Tibial nerve (tissue), 4 donors: ENCODE results near the gene TCEA2. TPM values are rescaled to one million over a fixed set of nuclear protein-coding genes. Genes with fewer than 3 reads are reported as not detected.

Experiments
- DNase-seq, 2 donors: peaks; one replicate each; pipeline ENCODE4 v3.0.0-alpha.2; 2019; ENCODE audit warnings: low spot score in 2 of 2
- H3K27ac ChIP-seq, 4 donors: fragments of 200-600 bp; sonication (generic) in 3 of 4; one replicate each; pipeline ENCODE4 v1.5.1; 2017 to 2019; ENCODE audit warnings: mild to moderate bottlenecking in 1 of 4
- H3K27me3 ChIP-seq, 2 donors: fragments of 200-600 bp; sonication (generic) in 1 of 2; one replicate each; pipeline versions ENCODE4 v1.5.1 to v1.6.0; 2017 to 2019
- H3K36me3 ChIP-seq, 3 donors: fragments of 200-600 bp; sonication (generic); one replicate each; pipeline ENCODE4 v1.5.1; 2018 to 2019
- H3K4me1 ChIP-seq, 4 donors: fragments of 200-600 bp; sonication (generic) in 3 of 4; one replicate each; pipeline ENCODE4 v1.5.1; 2017 to 2019
- H3K4me3 ChIP-seq, 4 donors: fragments of 200-600 bp; sonication (generic) in 3 of 4; one replicate each; pipeline ENCODE4 v1.5.1; 2017 to 2019; ENCODE audit warnings: mild to moderate bottlenecking in 1 of 4, moderate library complexity in 1 of 4
- H3K9me3 ChIP-seq, 4 donors: fragments of 200-600 bp; sonication (generic) in 3 of 4; one replicate each; pipeline ENCODE4 v1.5.1; 2017 to 2019
- CTCF ChIP-seq, 5 experiments: fragments of 200-600 bp in 3 of 5; fragments of 450-650 bp in 2 of 5; sonication (generic) in 3 of 5; IDR thresholded peaks; one replicate each; pipeline ENCODE4 v1.5.1; 2016 to 2019; ENCODE audit warnings: antibody characterized with exemption in 5 of 5, mild to moderate bottlenecking in 3 of 5, moderate library complexity in 2 of 5
- EP300 ChIP-seq, 2 donors: sonication (generic); formaldehyde crosslinking; IDR thresholded peaks; one replicate each; pipeline ENCODE4 v1.6.1; 2017; ENCODE audit warnings: antibody characterized with exemption in 2 of 2, mild to moderate bottlenecking in 1 of 2
- POLR2A ChIP-seq, 2 donors: fragments of 450-650 bp; IDR thresholded peaks; one replicate each; pipeline ENCODE4 v1.6.1; 2017; ENCODE audit warnings: antibody characterized with exemption in 2 of 2, mild to moderate bottlenecking in 2 of 2, moderate library complexity in 2 of 2
- WGBS, 2 donors: methylation state at CpG; one replicate each; pipeline ENCODE4 v1.1.5; 2018; 5-methylcytosine and 5-hydroxymethylcytosine counted together
- total RNA-seq, 4 donors: library from RNA; depleted of rRNA; stranded (reverse); fragments of >200 nt; gene quantifications; one replicate each; pipeline ENCODE4 v1.1.0, GENCODE V29; 2016

The TCEA2 gene
- total RNA-seq, 4 donors from 2014 or later = 45.6 to 62.9 (median 59.2) TPM

GRCh38 chr20:64056639-64056888 is 6.4 kb upstream of the TCEA2 start:
- WGBS, 2 donors = 36 to 37% methylated on average over 7 of the region's 7 CpGs
- peak overlapping the region in 2 of 4 donors; percentile 33 to 77 for H3K27ac ChIP-seq

GRCh38 chr20:64056889-64057627 is 5.9 kb upstream of the TCEA2 start:
- no peak for DNase-seq
- H3K9me3 ChIP-seq = no peaks in the 10 kb centered on the region
- H3K36me3 ChIP-seq = no peaks in the 10 kb centered on the region
- H3K4me1 ChIP-seq = peaks cover 0 to 41% (median 2%) of the 10 kb centered on the region in 4 donors
- H3K27me3 ChIP-seq = peaks cover 0 to 55% of the 10 kb centered on the region in 2 donors
- H3K27ac ChIP-seq = peak overlapping the region in 2 of 4 donors; percentile 33 to 77
- WGBS, 2 donors = 48 to 59% methylated on average over 34 to 38 of the region's 39 CpGs
- TF ChIP-seq EP300 (IDR thresholded peaks at IDR 0.05) (no peak), POLR2A (IDR thresholded peaks at IDR 0.05) (no peak), CTCF (IDR thresholded peaks at IDR 0.05) (no peak)
- H3K4me3 ChIP-seq = peak overlapping the region in 2 of 4 donors; percentile 3 to 11

More at GRCh38 chr20:64056639-64056888, 6.4 kb upstream of the TCEA2 start:
- TF ChIP-seq POLR2A (IDR thresholded peaks at IDR 0.05) (no peak), EP300 (IDR thresholded peaks at IDR 0.05) (no peak), CTCF (IDR thresholded peaks at IDR 0.05) (no peak)
- Histone ChIP-seq H3K4me3 (no peak overlapping the region), H3K4me1 (peaks cover 0 to 40% (median 2%) of the 10 kb centered on the region in 4 donors), H3K36me3 (no peaks in the 10 kb centered on the region), H3K27me3 (peaks cover 0 to 60% of the 10 kb centered on the region in 2 donors), H3K9me3 (no peaks in the 10 kb centered on the region)
- no peak for DNase-seq

- TF ChIP-seq CTCF (IDR thresholded peaks at IDR 0.05) (peak; percentile 73 to 84 (median 77)), EP300 (IDR thresholded peaks at IDR 0.05) (no peak)
- no peaks in the 10 kb centered on the region for H3K9me3 ChIP-seq
- H3K27ac ChIP-seq = peak overlapping the region in 1 of 4 donors; percentile 77
- WGBS, 2 donors = 40 to 43% methylated on average over 27 to 30 of the region's 33 CpGs
- peak overlapping the region in 2 of 4 donors; percentile 3 to 11 for H3K4me3 ChIP-seq
- H3K27me3 ChIP-seq = peaks cover 0 to 47% of the 10 kb centered on the region in 2 donors
- no peaks in the 10 kb centered on the region for H3K36me3 ChIP-seq
- H3K4me1 ChIP-seq = peaks cover 0 to 48% (median 5%) of the 10 kb centered on the region in 4 donors
- peak; percentile 60 to 63 for DNase-seq
Measured at GRCh38 chr20:64057628-64058498, 5.1 kb upstream of the TCEA2 start.

GRCh38 chr20:64058536-64058935 is 4.5 kb upstream of the TCEA2 start:
- H3K27me3 ChIP-seq = peaks cover 0 to 40% of the 10 kb centered on the region in 2 donors
- WGBS, 2 donors = 76 to 77% methylated on average over 12 of the region's 12 CpGs
- H3K36me3 ChIP-seq = no peaks in the 10 kb centered on the region
- no peak for DNase-seq
- H3K27ac ChIP-seq = no peak overlapping the region
- peaks cover 0 to 48% (median 5%) of the 10 kb centered on the region in 4 donors for H3K4me1 ChIP-seq
- H3K9me3 ChIP-seq = no peaks in the 10 kb centered on the region
- no peak overlapping the region for H3K4me3 ChIP-seq
- TF ChIP-seq CTCF (IDR thresholded peaks at IDR 0.05) = no peak
- TF ChIP-seq EP300 (IDR thresholded peaks at IDR 0.05) = no peak
- no peak for TF ChIP-seq POLR2A (IDR thresholded peaks at IDR 0.05)

- 50 to 82% methylated on average over 1 to 3 of the region's 5 CpGs for WGBS, 2 donors
- H3K9me3 ChIP-seq = no peaks in the 10 kb centered on the region
- H3K27ac ChIP-seq = peak overlapping the region in 3 of 4 donors; percentile 80 to 88 (median 85)
- H3K27me3 ChIP-seq = peaks cover 0 to 4% of the 10 kb centered on the region in 2 donors
- H3K4me3 ChIP-seq = peak overlapping the region; percentile 64 to 97 (median 80)
- no peak for TF ChIP-seq CTCF (IDR thresholded peaks at IDR 0.05)
- no peak for TF ChIP-seq POLR2A (IDR thresholded peaks at IDR 0.05)
- no peak for TF ChIP-seq EP300 (IDR thresholded peaks at IDR 0.05)
- H3K36me3 ChIP-seq = peaks cover 0 to 9% (median 0%) of the 10 kb centered on the region in 3 donors
- no peak for DNase-seq
- H3K4me1 ChIP-seq = peaks cover 0 to 52% (median 20%) of the 10 kb centered on the region in 4 donors
Measured at GRCh38 chr20:64062276-64062595, 762 bp upstream of the TCEA2 start.
